ENCODE results near the gene DGKQ. TPM values are rescaled to one million over a fixed set of nuclear protein-coding genes. Genes with fewer than 3 reads are reported as not detected.

DGKQ gene
- total and polyA plus RNA-seq, 2 of the 13 experiments (the other 11 are each of a cell fraction or from before 2014, with no cell fraction given) = 4.5 to 7.2 TPM

- TF ChIP-seq, protein P1, sequence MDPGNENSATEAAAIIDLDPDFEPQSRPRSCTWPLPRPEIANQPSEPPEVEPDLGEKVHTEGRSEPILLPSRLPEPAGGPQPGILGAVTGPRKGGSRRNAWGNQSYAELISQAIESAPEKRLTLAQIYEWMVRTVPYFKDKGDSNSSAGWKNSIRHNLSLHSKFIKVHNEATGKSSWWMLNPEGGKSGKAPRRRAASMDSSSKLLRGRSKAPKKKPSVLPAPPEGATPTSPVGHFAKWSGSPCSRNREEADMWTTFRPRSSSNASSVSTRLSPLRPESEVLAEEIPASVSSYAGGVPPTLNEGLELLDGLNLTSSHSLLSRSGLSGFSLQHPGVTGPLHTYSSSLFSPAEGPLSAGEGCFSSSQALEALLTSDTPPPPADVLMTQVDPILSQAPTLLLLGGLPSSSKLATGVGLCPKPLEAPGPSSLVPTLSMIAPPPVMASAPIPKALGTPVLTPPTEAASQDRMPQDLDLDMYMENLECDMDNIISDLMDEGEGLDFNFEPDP (CRISPR knock-in tag; conservative IDR thresholded peaks at IDR 0.05) = no peak
- TF ChIP-seq RARA (CRISPR knock-in tag; IDR thresholded peaks at IDR 0.05) (no peak), ZNF607 (CRISPR knock-in tag; IDR thresholded peaks at IDR 0.05; ENCODE audit: borderline replicate concordance) (peak; percentile 60; the same call in 1 of the 2 replicates), THAP7 (CRISPR knock-in tag; IDR thresholded peaks at IDR 0.05) (peak; percentile 82; the same call in 1 of the 2 replicates), PITX1 (CRISPR knock-in tag; IDR thresholded peaks at IDR 0.05) (0 out of 2 replicates have a peak, but pooled peaks have one; percentile 35), IRF1 (CRISPR knock-in tag; IDR thresholded peaks at IDR 0.05; ENCODE audit: low read depth) (no peak), YY1 (IDR thresholded peaks at IDR 0.05; ENCODE audit: insufficient read depth, insufficient replicate concordance, low read depth, low read length) (peak; percentile 63), KDM5B (CRISPR knock-in tag; IDR thresholded peaks at IDR 0.05; ENCODE audit: borderline replicate concordance) (peak; percentile 30; the same call in 1 of the 2 replicates), ZNF839 (CRISPR knock-in tag; IDR thresholded peaks at IDR 0.05; ENCODE audit: borderline replicate concordance) (no peak), GATA4 (IDR thresholded peaks at IDR 0.05; ENCODE audit: borderline replicate concordance, low read depth) (no peak; the same call in 1 of the 2 replicates), HCFC1 (IDR thresholded peaks at IDR 0.05; ENCODE audit: low read depth, low read length) (no peak), SALL2 (CRISPR knock-in tag; IDR thresholded peaks at IDR 0.05) (no peak), ZNF543 (CRISPR knock-in tag; IDR thresholded peaks at IDR 0.05) (no peak), DRAP1 (CRISPR knock-in tag; IDR thresholded peaks at IDR 0.05) (peak; percentile 45; the same call in 1 of the 2 replicates)
- TF ChIP-seq, protein P2, sequence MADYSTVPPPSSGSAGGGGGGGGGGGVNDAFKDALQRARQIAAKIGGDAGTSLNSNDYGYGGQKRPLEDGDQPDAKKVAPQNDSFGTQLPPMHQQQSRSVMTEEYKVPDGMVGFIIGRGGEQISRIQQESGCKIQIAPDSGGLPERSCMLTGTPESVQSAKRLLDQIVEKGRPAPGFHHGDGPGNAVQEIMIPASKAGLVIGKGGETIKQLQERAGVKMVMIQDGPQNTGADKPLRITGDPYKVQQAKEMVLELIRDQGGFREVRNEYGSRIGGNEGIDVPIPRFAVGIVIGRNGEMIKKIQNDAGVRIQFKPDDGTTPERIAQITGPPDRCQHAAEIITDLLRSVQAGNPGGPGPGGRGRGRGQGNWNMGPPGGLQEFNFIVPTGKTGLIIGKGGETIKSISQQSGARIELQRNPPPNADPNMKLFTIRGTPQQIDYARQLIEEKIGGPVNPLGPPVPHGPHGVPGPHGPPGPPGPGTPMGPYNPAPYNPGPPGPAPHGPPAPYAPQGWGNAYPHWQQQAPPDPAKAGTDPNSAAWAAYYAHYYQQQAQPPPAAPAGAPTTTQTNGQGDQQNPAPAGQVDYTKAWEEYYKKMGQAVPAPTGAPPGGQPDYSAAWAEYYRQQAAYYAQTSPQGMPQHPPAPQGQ (CRISPR knock-in tag; IDR thresholded peaks at IDR 0.05; ENCODE audit: borderline replicate concordance) = no peak
- TF ChIP-seq, protein P3, sequence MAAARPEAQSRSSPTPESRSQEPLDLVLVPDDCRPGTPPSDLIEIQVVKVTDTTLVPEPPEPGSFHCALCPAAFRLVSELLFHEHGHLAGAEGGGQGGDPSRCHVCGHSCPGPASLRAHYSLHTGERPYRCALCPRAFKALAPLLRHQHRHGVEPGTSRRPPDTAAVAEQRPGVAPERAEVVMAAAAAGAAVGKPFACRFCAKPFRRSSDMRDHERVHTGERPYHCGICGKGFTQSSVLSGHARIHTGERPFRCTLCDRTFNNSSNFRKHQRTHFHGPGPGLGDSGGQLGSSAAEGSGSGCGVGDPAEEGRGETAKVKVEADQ (CRISPR knock-in tag; IDR thresholded peaks at IDR 0.05; ENCODE audit: borderline replicate concordance) = no peak
- TF ChIP-seq, protein P4, sequence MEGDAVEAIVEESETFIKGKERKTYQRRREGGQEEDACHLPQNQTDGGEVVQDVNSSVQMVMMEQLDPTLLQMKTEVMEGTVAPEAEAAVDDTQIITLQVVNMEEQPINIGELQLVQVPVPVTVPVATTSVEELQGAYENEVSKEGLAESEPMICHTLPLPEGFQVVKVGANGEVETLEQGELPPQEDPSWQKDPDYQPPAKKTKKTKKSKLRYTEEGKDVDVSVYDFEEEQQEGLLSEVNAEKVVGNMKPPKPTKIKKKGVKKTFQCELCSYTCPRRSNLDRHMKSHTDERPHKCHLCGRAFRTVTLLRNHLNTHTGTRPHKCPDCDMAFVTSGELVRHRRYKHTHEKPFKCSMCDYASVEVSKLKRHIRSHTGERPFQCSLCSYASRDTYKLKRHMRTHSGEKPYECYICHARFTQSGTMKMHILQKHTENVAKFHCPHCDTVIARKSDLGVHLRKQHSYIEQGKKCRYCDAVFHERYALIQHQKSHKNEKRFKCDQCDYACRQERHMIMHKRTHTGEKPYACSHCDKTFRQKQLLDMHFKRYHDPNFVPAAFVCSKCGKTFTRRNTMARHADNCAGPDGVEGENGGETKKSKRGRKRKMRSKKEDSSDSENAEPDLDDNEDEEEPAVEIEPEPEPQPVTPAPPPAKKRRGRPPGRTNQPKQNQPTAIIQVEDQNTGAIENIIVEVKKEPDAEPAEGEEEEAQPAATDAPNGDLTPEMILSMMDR (CRISPR knock-in tag; IDR thresholded peaks at IDR 0.05) = peak; percentile 49
- TF ChIP-seq, protein P5, sequence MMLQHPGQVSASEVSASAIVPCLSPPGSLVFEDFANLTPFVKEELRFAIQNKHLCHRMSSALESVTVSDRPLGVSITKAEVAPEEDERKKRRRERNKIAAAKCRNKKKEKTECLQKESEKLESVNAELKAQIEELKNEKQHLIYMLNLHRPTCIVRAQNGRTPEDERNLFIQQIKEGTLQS (CRISPR knock-in tag; IDR thresholded peaks at IDR 0.05) = no peak
- TF ChIP-seq, protein P6, sequence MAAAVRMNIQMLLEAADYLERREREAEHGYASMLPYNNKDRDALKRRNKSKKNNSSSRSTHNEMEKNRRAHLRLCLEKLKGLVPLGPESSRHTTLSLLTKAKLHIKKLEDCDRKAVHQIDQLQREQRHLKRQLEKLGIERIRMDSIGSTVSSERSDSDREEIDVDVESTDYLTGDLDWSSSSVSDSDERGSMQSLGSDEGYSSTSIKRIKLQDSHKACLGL (CRISPR knock-in tag; IDR thresholded peaks at IDR 0.05) = no peak
Observed at GRCh38 chr4:985123-985830, 11.9 kb upstream of the DGKQ start (continued).
